SK-N-SH (cell line): ENCODE results near the gene KRTAP10-10. TPM values are rescaled to one million over a fixed set of nuclear protein-coding genes. Genes with fewer than 3 reads are reported as not detected.

Source experiments
- CTCF ChIA-PET: fragments of 300-600, 350-600 bp; formaldehyde crosslinking; extraction: SDS; loops from one replicate; lab custom pipeline; 2021; lab: Yijun Ruan, JAX
- POLR2A ChIA-PET: fragments of 350-600 bp; sonication (Branson Sonifier 250); formaldehyde crosslinking; extraction: SDS; loops from one replicate; lab custom pipeline; 2020; ENCODE audit warnings: antibody characterized with exemption, inconsistent platforms; lab: Yijun Ruan, JAX
- DNase-seq: peaks from one replicate; pipeline ENCODE4 v3.0.0; 2012
- H2AFZ ChIP-seq: fragments of 200-600 bp; sonication (generic); 2 replicates; pipeline ENCODE4 v1.8.1; 2016; ENCODE audit warnings: antibody characterized with exemption, mild to moderate bottlenecking, low read depth
- H3F3A ChIP-seq: fragments of 200-600 bp; sonication (generic); replicated peaks from 2 replicates; pipeline ENCODE3; 2016; ENCODE audit warnings: antibody characterized with exemption, mild to moderate bottlenecking; ENCODE audit not compliant: insufficient read depth
- H3K27ac ChIP-seq, 2 experiments: fragments of 200-500 bp in 1 of 2; fragments of 200-600 bp in 1 of 2; sonication (Bioruptor generic) in 1 of 2; sonication (generic), shearing (Covaris generic) in 1 of 2; 2 replicates each; pipeline versions ENCODE4 v1.5.1 to v1.6.1; 2014 to 2016; ENCODE audit warnings: low read depth in 2 of 2, inconsistent platforms in 1 of 2, low read length in 1 of 2, mild to moderate bottlenecking in 1 of 2, mixed read lengths in 1 of 2
- H3K27me3 ChIP-seq: fragments of 200-600 bp; sonication (generic), shearing (Covaris generic); 2 replicates; pipeline ENCODE4 v1.6.1; 2016; ENCODE audit warnings: mixed run types; ENCODE audit not compliant: insufficient read depth
- H3K36me3 ChIP-seq, 2 experiments: fragments of 200-500 bp in 1 of 2; fragments of 200-600 bp in 1 of 2; sonication (Bioruptor generic) in 1 of 2; sonication (generic) in 1 of 2; replicated peaks in 1 of 2; 2 replicates each; pipeline versions ENCODE3 to v1.5.1; 2014 to 2016; ENCODE audit warnings: low read length in 1 of 2, mild to moderate bottlenecking in 1 of 2; ENCODE audit not compliant: insufficient read depth in 2 of 2, control insufficient read depth in 1 of 2
- H3K4me1 ChIP-seq, 2 experiments: fragments of 200-500 bp in 1 of 2; fragments of 200-600 bp in 1 of 2; sonication (Bioruptor generic) in 1 of 2; sonication (generic), shearing (Covaris generic) in 1 of 2; 2 replicates each; pipeline versions ENCODE4 v1.5.1 to v1.6.1; 2014 to 2016; ENCODE audit warnings: low read depth in 1 of 2, low read length in 1 of 2, mixed run types in 1 of 2; ENCODE audit not compliant: insufficient read depth in 2 of 2, control insufficient read depth in 1 of 2
- H3K4me2 ChIP-seq: fragments of 200-600 bp; sonication (generic), shearing (Covaris generic); 2 replicates; pipeline ENCODE4 v1.6.1; 2017; ENCODE audit warnings: mixed run types
- H3K4me3 ChIP-seq, 2 experiments: fragments of 200-500 bp in 1 of 2; fragments of 200-600 bp in 1 of 2; sonication (Bioruptor generic) in 1 of 2; sonication (generic), shearing (Covaris generic) in 1 of 2; 2 replicates each; pipeline versions ENCODE4 v1.5.1 to v1.8.1; 2014 to 2016; ENCODE audit warnings: low read depth in 2 of 2, inconsistent platforms in 1 of 2, low read length in 1 of 2, mild to moderate bottlenecking in 1 of 2, mixed read lengths in 1 of 2, moderate library complexity in 1 of 2
- H3K79me2 ChIP-seq: fragments of 200-600 bp; sonication (generic); 2 replicates; pipeline ENCODE4 v1.8.1; 2017; ENCODE audit warnings: mild to moderate bottlenecking; ENCODE audit not compliant: insufficient read depth
- H3K9ac ChIP-seq: fragments of 200-600 bp; sonication (generic); 2 replicates; pipeline ENCODE4 v1.6.1; 2017; ENCODE audit warnings: mixed run types
- H3K9me2 ChIP-seq: fragments of 200-600 bp; sonication (generic); 2 replicates; pipeline ENCODE4 v1.6.1; 2017; ENCODE audit warnings: mixed run types
- H3K9me3 ChIP-seq: fragments of 200-600 bp; sonication (generic); 2 replicates; pipeline ENCODE4 v1.6.1; 2017; ENCODE audit warnings: mixed run types, mild to moderate bottlenecking, moderate library complexity
- H4K20me1 ChIP-seq: fragments of 200-600 bp; sonication (generic); 2 replicates; pipeline ENCODE4 v1.6.1; 2017; ENCODE audit warnings: mild to moderate bottlenecking, mixed run types; ENCODE audit not compliant: insufficient read depth
- CHD2 ChIP-seq: fragments of 150-350 bp; IDR thresholded peaks from 2 replicates; pipeline ENCODE4 v1.6.1; 2018; ENCODE audit warnings: low read length; ENCODE audit not compliant: partially characterized antibody
- EP300 ChIP-seq, 2 experiments: IDR thresholded peaks; 2 replicates each; pipeline versions ENCODE4 v1.4.0 to v1.6.1; 2012; ENCODE audit warnings: borderline replicate concordance in 1 of 2, low read depth in 1 of 2, low read length in 1 of 2
- EZH2phosphoT487 ChIP-seq: fragments of 200-600 bp; sonication (generic); IDR thresholded peaks from 2 replicates; pipeline ENCODE4 v1.6.1; 2017; ENCODE audit warnings: low read depth, mixed run types, mild to moderate bottlenecking, antibody characterized with exemption, moderate library complexity, borderline replicate concordance
- FOSL2 ChIP-seq: IDR thresholded peaks from 2 replicates; pipeline ENCODE4 v1.4.0; 2012; ENCODE audit warnings: low read depth, mild to moderate bottlenecking, moderate library complexity, borderline replicate concordance
- FOXJ3 ChIP-seq: sonication (generic); formaldehyde crosslinking; IDR thresholded peaks from 2 replicates; pipeline ENCODE4 v1.5.1; 2020; ENCODE audit warnings: mild to moderate bottlenecking, missing genetic modification reagents
- GATA2 ChIP-seq: sonication (generic); formaldehyde crosslinking; IDR thresholded peaks from 2 replicates; pipeline ENCODE4 v1.5.0; 2020; ENCODE audit warnings: mild to moderate bottlenecking, missing genetic modification reagents
- MEF2A ChIP-seq: IDR thresholded peaks from 2 replicates; pipeline ENCODE4 v1.4.0; 2012; ENCODE audit warnings: low read depth, borderline replicate concordance
- NRF1 ChIP-seq: IDR thresholded peaks from 2 replicates; pipeline ENCODE4 v1.6.1; 2012; ENCODE audit warnings: low read depth, mild to moderate bottlenecking, low read length
- POLR2AphosphoS5 ChIP-seq: IDR thresholded peaks from 2 replicates; pipeline ENCODE4 v1.6.1; 2012; ENCODE audit warnings: low read depth, low read length
- RAD21 ChIP-seq: IDR thresholded peaks from 2 replicates; pipeline ENCODE4 v1.6.1; 2012; ENCODE audit warnings: mild to moderate bottlenecking, low read length
- RCOR1 ChIP-seq: fragments of 150-350 bp; IDR thresholded peaks from 2 replicates; pipeline ENCODE4 v1.6.1; 2017; ENCODE audit warnings: antibody characterized with exemption, low read length
- RXRA ChIP-seq: IDR thresholded peaks from 2 replicates; pipeline ENCODE4 v1.4.0; 2012; ENCODE audit warnings: low read depth, mild to moderate bottlenecking, borderline replicate concordance
- SIN3A ChIP-seq: IDR thresholded peaks from 2 replicates; pipeline ENCODE4 v1.6.1; 2012; ENCODE audit warnings: low read depth, mild to moderate bottlenecking, low read length, moderate library complexity, borderline replicate concordance
- SMC3 ChIP-seq: IDR thresholded peaks from 2 replicates; pipeline ENCODE4 v1.6.1; 2012; ENCODE audit warnings: low read depth, low read length, improper control_type of control experiment
- TAF1 ChIP-seq: IDR thresholded peaks from 2 replicates; pipeline ENCODE4 v1.6.1; 2012; ENCODE audit warnings: low read depth, mild to moderate bottlenecking, low read length, moderate library complexity, borderline replicate concordance
- TCF12 ChIP-seq: IDR thresholded peaks from 2 replicates; pipeline ENCODE4 v1.4.0; 2012
- TEAD4 ChIP-seq: IDR thresholded peaks from 2 replicates; pipeline ENCODE4 v1.4.0; 2012; ENCODE audit warnings: mild to moderate bottlenecking, borderline replicate concordance; ENCODE audit not compliant: insufficient read depth
- YY1 ChIP-seq: IDR thresholded peaks from 2 replicates; pipeline ENCODE4 v1.4.0; 2012; ENCODE audit warnings: low read depth, mild to moderate bottlenecking
- WGBS: methylation state at CpG from one replicate; pipeline ENCODE4 v1.1.6; 2017; ENCODE audit warnings: low lambda C conversion rate; 5-methylcytosine and 5-hydroxymethylcytosine counted together
- polyA plus RNA-seq, 3 experiments: library from polyadenylated mRNA; depleted of rRNA; stranded (reverse); fragments of >200 nt; gene quantifications; 2 replicates each; pipeline ENCODE4 v1.2.3, GENCODE V29; 2012
- TF ChIP-seq, protein P1 (sequence below): IDR thresholded peaks from 2 replicates; pipeline ENCODE4 v1.4.0; 2012; ENCODE audit warnings: low read depth
- TF ChIP-seq, protein P2 (sequence below): fragments of 150-350 bp; IDR thresholded peaks from 2 replicates; pipeline ENCODE4 v1.6.1; 2017; ENCODE audit warnings: antibody characterized with exemption, low read length, low read depth, borderline replicate concordance
- TF ChIP-seq, protein P3 (sequence below): IDR thresholded peaks from 2 replicates; pipeline ENCODE4 v1.4.0; 2012; ENCODE audit warnings: low read depth, borderline replicate concordance
- TF ChIP-seq, protein P4 (sequence below): fragments of 150-350 bp; IDR thresholded peaks from 2 replicates; pipeline ENCODE4 v1.6.1; 2016; ENCODE audit warnings: mild to moderate bottlenecking, low read depth, low read length

KRTAP10-10 gene
- polyA plus RNA-seq, 1 of the 3 experiments (the other 2 are of a cell fraction), result not detected

DNA sequence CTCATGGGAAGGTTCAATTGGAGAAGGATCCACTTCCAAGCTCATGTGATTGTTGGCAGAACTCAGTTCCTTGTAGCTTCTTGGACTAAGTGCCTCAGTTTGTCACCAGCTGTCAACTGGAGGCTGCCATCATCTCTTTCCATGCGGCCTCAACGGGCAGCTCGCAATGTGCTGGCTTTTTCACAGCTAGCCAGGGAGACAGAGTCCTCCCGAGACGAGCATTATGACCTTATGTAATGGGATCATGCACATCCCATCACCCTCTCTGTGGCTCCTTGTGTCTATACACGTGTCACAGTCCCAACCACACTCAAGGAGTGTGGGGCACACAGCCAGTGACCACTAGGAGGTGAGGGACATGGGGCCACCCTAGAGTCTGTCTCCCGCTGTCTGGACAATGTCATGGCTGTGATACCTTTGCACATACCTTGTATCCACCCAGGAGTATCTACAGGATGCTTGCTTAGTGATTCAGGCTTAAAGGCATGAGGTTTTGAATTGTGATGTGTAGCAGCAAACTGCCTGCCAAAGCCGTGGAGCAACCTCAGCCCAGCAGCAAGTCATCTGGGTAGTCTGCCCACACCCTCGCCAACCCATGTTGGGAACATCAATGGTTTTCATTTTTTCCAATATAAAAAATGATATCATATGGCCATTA is 41.0 kb upstream of the KRTAP10-10 start:
- Histone ChIP-seq H3K4me3 (no peak overlapping the region), H3K27ac (no peak overlapping the region), H3K4me2 (no peak overlapping the region), H3K9me2 (no peaks in the 10 kb centered on the region), H3F3A (no peaks in the 10 kb centered on the region), H4K20me1 (no peaks in the 10 kb centered on the region), H3K36me3 (no peaks in the 10 kb centered on the region), H2AFZ (peak overlapping the region; percentile 59; the same call in 1 of the 2 replicates), H3K4me1 (peaks cover 0 to 2% of the 10 kb centered on the region in 2 experiments; a peak in 1 of 4 replicates), H3K9me3 (no peaks in the 10 kb centered on the region), H3K9ac (no peak overlapping the region), H3K79me2 (no peaks in the 10 kb centered on the region), H3K27me3 (peaks cover 8% of the 10 kb centered on the region; the same call in 1 of the 2 replicates)
- CTCF ChIA-PET, result interaction anchor here (0.7 to 1.7 kb wide), 3 partner anchors 12 to 299 kb away, joined by 3 to 5 read pairs (median 3); partner anchors contain the start of gene KRTAP10-5
- 23% methylated on average over 7 of the region's 9 CpGs for WGBS
- POLR2A ChIA-PET, result no interaction called here
- TF ChIP-seq CHD2 (no peak), MEF2A (no peak), RAD21 (no peak), FOSL2 (no peak), SIN3A (no peak), NRF1 (no peak), EP300 (IDR thresholded peaks at IDR 0.05; ENCODE audit: borderline replicate concordance in 1 of 2, low read depth in 1 of 2, low read length in 1 of 2) (no peak), SMC3 (no peak), TCF12 (no peak)
- TF ChIP-seq, protein P1, sequence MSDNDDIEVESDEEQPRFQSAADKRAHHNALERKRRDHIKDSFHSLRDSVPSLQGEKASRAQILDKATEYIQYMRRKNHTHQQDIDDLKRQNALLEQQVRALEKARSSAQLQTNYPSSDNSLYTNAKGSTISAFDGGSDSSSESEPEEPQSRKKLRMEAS, result no peak
- TF ChIP-seq, protein P2, sequence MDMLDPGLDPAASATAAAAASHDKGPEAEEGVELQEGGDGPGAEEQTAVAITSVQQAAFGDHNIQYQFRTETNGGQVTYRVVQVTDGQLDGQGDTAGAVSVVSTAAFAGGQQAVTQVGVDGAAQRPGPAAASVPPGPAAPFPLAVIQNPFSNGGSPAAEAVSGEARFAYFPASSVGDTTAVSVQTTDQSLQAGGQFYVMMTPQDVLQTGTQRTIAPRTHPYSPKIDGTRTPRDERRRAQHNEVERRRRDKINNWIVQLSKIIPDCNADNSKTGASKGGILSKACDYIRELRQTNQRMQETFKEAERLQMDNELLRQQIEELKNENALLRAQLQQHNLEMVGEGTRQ, result no peak
- TF ChIP-seq, protein P3, sequence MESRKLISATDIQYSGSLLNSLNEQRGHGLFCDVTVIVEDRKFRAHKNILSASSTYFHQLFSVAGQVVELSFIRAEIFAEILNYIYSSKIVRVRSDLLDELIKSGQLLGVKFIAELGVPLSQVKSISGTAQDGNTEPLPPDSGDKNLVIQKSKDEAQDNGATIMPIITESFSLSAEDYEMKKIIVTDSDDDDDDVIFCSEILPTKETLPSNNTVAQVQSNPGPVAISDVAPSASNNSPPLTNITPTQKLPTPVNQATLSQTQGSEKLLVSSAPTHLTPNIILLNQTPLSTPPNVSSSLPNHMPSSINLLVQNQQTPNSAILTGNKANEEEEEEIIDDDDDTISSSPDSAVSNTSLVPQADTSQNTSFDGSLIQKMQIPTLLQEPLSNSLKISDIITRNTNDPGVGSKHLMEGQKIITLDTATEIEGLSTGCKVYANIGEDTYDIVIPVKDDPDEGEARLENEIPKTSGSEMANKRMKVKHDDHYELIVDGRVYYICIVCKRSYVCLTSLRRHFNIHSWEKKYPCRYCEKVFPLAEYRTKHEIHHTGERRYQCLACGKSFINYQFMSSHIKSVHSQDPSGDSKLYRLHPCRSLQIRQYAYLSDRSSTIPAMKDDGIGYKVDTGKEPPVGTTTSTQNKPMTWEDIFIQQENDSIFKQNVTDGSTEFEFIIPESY, result no peak
- no peak for DNase-seq

DNA sequence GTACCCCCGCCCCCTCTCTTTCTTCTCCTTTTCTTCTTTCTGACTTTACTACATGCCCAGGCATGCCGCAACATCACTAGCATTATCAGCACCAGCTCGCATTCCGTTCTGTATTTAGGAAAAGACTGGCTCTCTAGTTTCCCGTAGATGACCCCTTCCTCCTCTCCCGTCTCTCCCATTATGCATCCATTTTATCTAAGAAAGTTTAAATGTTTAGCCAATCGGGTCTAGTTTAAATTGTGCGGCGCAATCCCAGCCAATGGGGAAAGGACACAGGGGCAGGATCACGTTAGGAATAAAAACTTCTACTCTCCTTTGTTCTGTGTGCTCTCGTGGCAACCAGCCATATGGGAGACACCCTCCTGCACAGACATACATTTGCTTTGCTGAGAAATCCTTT is 39.1 kb upstream of the KRTAP10-10 start:
- peaks cover 0 to 2% of the 10 kb centered on the region in 2 experiments; a peak in 1 of 4 replicates for H3K4me1 ChIP-seq
- H4K20me1 ChIP-seq, result no peaks in the 10 kb centered on the region
- no peaks in the 10 kb centered on the region for H3F3A ChIP-seq
- no peaks in the 10 kb centered on the region for H3K36me3 ChIP-seq
- H3K4me2 ChIP-seq, result no peak overlapping the region
- H3K9me3 ChIP-seq, result no peaks in the 10 kb centered on the region
- WGBS, result 57% methylated on average over 11 of the region's 11 CpGs
- no peak overlapping the region for H3K27ac ChIP-seq
- H3K9me2 ChIP-seq, result no peaks in the 10 kb centered on the region
- CTCF ChIA-PET, result no interaction called here
- H2AFZ ChIP-seq, result peak overlapping the region; percentile 30; the same call in 1 of the 2 replicates
- H3K27me3 ChIP-seq, result peaks cover 19% of the 10 kb centered on the region
- no peak overlapping the region for H3K4me3 ChIP-seq
- H3K79me2 ChIP-seq, result no peaks in the 10 kb centered on the region
- H3K9ac ChIP-seq, result no peak overlapping the region
- POLR2A ChIA-PET, result no interaction called here
- DNase-seq, result no peak
- TF ChIP-seq RXRA (no peak), TCF12 (no peak), RAD21 (no peak), EZH2phosphoT487 (no peak), GATA2 (no peak), SIN3A (no peak), RCOR1 (no peak), YY1 (no peak), POLR2AphosphoS5 (no peak), SMC3 (no peak), FOXJ3 (CRISPR knock-in tag) (no peak), TAF1 (no peak), TEAD4 (no peak)
- TF ChIP-seq, protein P4, sequence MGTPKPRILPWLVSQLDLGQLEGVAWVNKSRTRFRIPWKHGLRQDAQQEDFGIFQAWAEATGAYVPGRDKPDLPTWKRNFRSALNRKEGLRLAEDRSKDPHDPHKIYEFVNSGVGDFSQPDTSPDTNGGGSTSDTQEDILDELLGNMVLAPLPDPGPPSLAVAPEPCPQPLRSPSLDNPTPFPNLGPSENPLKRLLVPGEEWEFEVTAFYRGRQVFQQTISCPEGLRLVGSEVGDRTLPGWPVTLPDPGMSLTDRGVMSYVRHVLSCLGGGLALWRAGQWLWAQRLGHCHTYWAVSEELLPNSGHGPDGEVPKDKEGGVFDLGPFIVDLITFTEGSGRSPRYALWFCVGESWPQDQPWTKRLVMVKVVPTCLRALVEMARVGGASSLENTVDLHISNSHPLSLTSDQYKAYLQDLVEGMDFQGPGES, result no peak
